Liver (tissue), 3 donors: ENCODE measurements around the gene TPM3.

Experiments
- TAF1 ChIP-seq: conservative IDR thresholded peaks from 2 replicates; pipeline ENCODE4 v1.6.1; 2016; ENCODE audit warnings: antibody characterized with exemption, mild to moderate bottlenecking
- TF ChIP-seq, protein P1 (sequence below): fragments of 150-350 bp; IDR thresholded peaks from 2 replicates; pipeline ENCODE4 v1.5.1; 2017; ENCODE audit warnings: improper control_type of control experiment, low read depth, low read length; ENCODE audit not compliant: missing input control
- TF ChIP-seq, protein P2 (sequence below): IDR thresholded peaks from 2 replicates; pipeline ENCODE4 v1.6.1; 2016; ENCODE audit warnings: antibody characterized with exemption, mild to moderate bottlenecking
- TF ChIP-seq, protein P3 (sequence below): IDR thresholded peaks from 2 replicates; pipeline ENCODE4 v1.6.1; 2016; ENCODE audit warnings: antibody characterized with exemption
- donor health status: healthy.
- donor health status: healthy.

DNA sequence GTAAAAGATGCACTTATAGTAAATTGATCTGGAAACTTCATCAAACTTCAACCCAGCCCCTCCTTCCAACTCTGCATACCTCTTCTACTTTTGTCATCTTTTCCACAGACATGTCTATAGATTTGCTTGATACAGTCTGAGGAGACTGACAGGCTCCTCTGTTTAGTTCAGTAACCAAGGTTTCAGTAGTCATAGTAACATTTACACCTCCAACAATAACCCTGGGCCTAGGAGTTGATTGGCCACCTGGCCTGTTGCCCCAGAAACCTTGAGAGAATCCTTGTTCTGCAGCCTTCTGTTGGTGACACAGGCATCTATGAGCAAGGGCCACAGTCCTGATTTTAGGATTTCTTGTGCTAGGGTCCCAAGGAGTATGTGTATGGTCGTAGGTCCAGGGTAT lies 14.3 kb upstream of the TPM3 start, which contains the start of gene CFAP141:
- TF ChIP-seq, protein P1, sequence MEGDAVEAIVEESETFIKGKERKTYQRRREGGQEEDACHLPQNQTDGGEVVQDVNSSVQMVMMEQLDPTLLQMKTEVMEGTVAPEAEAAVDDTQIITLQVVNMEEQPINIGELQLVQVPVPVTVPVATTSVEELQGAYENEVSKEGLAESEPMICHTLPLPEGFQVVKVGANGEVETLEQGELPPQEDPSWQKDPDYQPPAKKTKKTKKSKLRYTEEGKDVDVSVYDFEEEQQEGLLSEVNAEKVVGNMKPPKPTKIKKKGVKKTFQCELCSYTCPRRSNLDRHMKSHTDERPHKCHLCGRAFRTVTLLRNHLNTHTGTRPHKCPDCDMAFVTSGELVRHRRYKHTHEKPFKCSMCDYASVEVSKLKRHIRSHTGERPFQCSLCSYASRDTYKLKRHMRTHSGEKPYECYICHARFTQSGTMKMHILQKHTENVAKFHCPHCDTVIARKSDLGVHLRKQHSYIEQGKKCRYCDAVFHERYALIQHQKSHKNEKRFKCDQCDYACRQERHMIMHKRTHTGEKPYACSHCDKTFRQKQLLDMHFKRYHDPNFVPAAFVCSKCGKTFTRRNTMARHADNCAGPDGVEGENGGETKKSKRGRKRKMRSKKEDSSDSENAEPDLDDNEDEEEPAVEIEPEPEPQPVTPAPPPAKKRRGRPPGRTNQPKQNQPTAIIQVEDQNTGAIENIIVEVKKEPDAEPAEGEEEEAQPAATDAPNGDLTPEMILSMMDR, result no peak
- TF ChIP-seq, protein P2, sequence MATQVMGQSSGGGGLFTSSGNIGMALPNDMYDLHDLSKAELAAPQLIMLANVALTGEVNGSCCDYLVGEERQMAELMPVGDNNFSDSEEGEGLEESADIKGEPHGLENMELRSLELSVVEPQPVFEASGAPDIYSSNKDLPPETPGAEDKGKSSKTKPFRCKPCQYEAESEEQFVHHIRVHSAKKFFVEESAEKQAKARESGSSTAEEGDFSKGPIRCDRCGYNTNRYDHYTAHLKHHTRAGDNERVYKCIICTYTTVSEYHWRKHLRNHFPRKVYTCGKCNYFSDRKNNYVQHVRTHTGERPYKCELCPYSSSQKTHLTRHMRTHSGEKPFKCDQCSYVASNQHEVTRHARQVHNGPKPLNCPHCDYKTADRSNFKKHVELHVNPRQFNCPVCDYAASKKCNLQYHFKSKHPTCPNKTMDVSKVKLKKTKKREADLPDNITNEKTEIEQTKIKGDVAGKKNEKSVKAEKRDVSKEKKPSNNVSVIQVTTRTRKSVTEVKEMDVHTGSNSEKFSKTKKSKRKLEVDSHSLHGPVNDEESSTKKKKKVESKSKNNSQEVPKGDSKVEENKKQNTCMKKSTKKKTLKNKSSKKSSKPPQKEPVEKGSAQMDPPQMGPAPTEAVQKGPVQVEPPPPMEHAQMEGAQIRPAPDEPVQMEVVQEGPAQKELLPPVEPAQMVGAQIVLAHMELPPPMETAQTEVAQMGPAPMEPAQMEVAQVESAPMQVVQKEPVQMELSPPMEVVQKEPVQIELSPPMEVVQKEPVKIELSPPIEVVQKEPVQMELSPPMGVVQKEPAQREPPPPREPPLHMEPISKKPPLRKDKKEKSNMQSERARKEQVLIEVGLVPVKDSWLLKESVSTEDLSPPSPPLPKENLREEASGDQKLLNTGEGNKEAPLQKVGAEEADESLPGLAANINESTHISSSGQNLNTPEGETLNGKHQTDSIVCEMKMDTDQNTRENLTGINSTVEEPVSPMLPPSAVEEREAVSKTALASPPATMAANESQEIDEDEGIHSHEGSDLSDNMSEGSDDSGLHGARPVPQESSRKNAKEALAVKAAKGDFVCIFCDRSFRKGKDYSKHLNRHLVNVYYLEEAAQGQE, result no peak
- no peak for TF ChIP-seq TAF1
- TF ChIP-seq, protein P3, sequence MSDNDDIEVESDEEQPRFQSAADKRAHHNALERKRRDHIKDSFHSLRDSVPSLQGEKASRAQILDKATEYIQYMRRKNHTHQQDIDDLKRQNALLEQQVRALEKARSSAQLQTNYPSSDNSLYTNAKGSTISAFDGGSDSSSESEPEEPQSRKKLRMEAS, result no peak
